GM10266 (cell line): ENCODE data around the gene ZNF865.

Source experiments
- DNase-seq: peaks from one replicate; pipeline ENCODE4 v3.0.0; 2012; ENCODE audit errors: extremely low spot score
- CTCF ChIP-seq: IDR thresholded peaks from 2 replicates; pipeline ENCODE4 v1.5.1; 2012; ENCODE audit warnings: mild to moderate bottlenecking, low read depth; ENCODE audit not compliant: control insufficient read depth, insufficient read depth; ENCODE audit errors: missing control alignments

The ZNF865 gene

GRCh38 chr19:55649268-55650125 lies 44.0 kb downstream of the ZNF865 start:
- no peak for TF ChIP-seq CTCF
- DNase-seq, result no peak

GRCh38 chr19:55650126-55650557 lies 44.7 kb downstream of the ZNF865 start:
- TF ChIP-seq CTCF, result no peak
- peak; percentile 66 for DNase-seq

GRCh38 chr19:55650602-55651230 lies 45.3 kb downstream of the ZNF865 start:
- TF ChIP-seq CTCF, result no peak
- DNase-seq, result no peak

GRCh38 chr19:55651236-55651635 lies 45.8 kb downstream of the ZNF865 start:
- TF ChIP-seq CTCF, result no peak
- no peak for DNase-seq

- DNase-seq, result no peak
- no peak for TF ChIP-seq CTCF
These were observed 47.1 kb downstream of the ZNF865 start for GRCh38 chr19:55652311-55653128.

- TF ChIP-seq CTCF, result peak; percentile 100
- DNase-seq, result peak; percentile 96
These were observed 48.3 kb downstream of the ZNF865 start for GRCh38 chr19:55653651-55654322.
